T-helper 9 cell (primary cell): Measurements from ENCODE around the gene LYRM4.

Experiments used
- DNase-seq: peaks from one replicate; pipeline ENCODE4 v3.0.0-alpha.2; 2020

The LYRM4 gene

DNA sequence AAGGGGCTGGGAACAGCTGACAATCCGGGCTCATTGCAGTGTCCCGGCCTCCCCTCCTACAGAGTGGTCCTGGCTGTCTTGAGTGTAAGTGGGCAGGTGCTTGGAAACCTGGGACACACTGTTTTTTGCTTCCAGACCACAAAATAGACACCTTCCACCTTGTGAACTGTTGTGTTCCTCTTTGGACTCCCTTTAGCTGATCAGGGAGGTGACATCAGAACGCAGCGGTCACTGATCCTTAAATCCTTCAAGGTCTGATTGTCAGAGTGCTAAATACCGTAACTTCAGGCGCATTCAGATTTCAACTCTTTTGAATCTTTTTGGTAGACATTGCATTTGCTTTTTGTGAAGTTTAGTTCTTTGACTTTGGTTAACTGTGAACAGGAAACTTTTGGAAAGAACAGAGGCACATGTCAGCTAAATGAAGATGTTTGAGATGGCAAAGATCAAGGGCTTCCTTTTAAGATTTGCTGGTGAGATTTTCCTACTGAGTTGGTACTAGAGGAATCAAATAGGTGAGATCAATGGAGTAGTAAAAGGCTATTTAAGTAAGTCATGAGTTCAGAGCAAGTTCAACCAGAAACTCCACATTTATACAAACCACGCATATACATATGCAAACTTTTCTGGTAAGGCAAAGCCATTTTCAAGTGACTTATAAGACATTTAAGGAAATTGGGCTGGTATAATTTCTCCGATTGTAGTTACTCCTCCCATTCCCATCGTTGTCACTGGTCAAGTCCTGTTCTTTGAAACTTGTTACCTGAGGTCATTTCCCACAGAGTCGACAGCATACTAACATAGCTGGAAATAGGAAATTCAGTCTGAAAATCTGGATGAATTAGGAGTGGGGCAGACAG lies 169.3 kb downstream of the LYRM4 start:
- DNase-seq: no peak

GRCh38 chr6:5090603-5091002 lies 170.1 kb downstream of the LYRM4 start:
- no peak for DNase-seq

DNA sequence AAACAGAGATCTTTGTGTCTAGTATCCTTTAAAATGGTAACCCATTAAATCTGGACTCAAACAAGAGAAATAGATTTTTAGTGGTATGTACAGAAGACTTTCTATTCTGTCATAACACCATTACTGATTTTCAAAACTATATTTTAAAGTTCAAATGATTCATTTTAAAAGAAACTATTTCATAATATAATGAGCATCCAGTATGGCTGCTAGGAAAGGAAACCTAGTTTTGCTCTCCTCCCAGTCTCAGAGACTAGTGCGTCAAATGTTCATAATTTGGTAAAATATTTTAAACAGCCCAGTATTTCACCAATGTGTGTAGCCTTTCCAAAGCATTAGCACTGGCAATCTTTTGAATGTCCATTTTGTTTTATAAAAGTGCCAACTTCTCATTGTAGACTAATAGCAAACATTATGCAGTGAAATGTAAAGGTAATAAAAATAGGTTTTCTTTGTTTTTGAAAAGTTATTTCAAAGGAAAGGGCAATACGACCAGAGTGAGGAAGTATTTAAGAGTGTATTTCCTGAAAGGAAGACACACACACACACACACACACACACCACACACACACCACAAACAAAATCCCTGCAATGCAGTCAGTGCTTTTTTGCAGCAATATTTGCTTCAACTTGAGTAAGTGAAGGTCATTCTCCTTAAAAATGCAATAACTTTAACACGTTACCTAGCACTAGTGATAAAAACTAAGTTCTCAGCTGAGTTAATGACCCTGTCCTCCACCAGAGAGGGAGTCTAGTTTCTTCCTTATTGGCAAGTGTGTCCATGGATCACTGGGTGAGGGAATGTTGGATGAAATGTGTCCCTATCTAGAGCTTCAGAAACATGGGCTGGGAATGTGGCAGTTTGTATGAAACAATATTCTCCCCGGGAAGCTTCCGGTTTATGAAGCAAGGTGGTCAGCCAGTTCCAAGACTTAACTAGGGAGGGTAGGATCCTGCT lies 171.0 kb downstream of the LYRM4 start:
- no peak for DNase-seq

DNA sequence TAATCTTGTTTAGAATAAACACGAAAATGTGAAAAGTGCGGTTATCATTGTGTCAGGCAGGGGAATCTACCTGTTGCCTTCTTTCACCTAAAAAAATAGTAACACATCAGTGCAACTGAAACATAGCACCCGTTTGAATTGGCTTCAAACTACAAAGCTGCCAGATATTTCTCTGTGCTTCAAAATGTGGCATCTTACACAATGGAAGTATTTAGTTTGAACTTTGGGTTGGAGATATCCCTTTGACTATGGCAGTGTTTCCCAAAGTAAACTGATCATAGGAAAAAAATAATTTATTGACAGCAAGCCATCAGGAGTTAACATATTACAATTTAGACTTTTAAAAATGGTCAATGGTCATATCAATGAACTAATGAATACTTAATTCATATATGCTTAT lies 172.0 kb downstream of the LYRM4 start:
- DNase-seq: no peak

- no peak for DNase-seq
These were observed 173.4 kb downstream of the LYRM4 start for GRCh38 chr6:5087389-5087788.

DNA sequence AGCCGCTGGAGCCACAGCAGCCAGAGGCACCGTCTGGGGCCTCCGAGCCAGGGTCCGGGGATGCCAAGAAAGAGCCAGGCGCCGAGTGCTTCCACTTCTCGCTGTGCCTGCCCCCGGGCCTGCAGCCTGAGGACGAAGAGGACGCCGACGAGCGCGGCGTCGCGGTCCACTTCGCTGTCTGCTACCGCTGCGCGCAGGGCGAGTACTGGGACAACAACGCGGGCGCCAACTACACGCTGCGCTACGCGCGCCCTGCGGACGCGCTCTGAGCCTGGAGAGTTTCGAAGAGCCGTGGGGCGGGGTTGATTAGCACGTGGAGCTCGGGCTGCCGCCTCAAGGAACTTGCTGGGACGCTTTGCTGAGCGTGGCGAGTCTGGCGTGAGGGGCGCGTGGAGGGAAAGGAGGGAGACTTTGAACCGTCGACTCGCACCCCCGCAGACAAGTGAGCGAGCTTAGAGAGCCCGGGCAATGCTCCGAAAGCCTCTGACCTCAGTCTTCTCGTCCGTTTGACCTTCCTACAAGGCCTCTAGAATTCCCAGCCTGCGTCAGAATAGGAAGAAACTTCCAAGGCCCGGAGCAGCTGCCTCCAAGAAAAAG lies 174.4 kb downstream of the LYRM4 start:
- DNase-seq: no peak

GRCh38 chr6:5085648-5086293 lies 175.0 kb downstream of the LYRM4 start:
- no peak for DNase-seq

GRCh38 chr6:5084781-5085647 lies 175.7 kb downstream of the LYRM4 start, which contains the start of gene PPP1R3G:
TSS of gene PPP1R3G (plus strand) at chr6:5085341. CDS start at chr6:5085486, 145 bp downstream.
- no peak for DNase-seq

DNA sequence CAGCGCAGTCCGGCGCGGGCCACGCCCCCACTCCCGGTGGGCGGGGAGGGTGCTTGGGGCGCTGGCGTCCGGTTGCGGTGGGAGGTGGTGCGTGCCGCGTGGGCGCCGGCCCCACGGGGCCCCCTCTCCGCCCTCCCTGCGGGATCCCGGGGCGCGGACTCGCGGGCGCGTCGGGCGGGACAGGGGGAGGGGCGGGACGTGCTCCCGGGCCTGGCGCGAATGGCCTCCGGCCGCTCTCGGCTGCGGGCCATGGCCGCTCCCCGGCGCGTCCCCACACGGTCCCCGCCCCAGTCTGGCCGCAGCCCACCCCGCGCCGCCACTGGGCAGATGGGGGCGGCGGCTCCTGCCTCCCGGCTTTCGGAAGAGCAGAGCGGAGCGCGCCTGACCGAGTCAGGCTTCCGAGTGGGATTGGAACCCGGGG lies 176.4 kb downstream of the LYRM4 start:
- DNase-seq: no peak

- no peak for DNase-seq
These were observed 176.9 kb downstream of the LYRM4 start for GRCh38 chr6:5083813-5084359.

DNA sequence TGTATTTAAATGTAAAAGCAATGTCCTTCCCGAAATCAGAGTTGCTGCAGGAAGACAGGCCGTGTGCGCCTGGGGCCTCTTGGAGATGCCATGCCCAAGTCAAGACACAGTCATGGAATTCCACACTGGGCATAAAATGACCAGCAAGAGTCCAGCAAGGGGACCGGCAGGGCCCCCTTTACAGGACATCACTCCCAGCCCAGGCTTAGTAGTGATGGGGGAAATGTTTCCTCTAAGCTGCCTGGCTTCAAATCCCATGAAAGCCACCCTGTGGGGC lies 177.5 kb downstream of the LYRM4 start:
- no peak for DNase-seq

DNA sequence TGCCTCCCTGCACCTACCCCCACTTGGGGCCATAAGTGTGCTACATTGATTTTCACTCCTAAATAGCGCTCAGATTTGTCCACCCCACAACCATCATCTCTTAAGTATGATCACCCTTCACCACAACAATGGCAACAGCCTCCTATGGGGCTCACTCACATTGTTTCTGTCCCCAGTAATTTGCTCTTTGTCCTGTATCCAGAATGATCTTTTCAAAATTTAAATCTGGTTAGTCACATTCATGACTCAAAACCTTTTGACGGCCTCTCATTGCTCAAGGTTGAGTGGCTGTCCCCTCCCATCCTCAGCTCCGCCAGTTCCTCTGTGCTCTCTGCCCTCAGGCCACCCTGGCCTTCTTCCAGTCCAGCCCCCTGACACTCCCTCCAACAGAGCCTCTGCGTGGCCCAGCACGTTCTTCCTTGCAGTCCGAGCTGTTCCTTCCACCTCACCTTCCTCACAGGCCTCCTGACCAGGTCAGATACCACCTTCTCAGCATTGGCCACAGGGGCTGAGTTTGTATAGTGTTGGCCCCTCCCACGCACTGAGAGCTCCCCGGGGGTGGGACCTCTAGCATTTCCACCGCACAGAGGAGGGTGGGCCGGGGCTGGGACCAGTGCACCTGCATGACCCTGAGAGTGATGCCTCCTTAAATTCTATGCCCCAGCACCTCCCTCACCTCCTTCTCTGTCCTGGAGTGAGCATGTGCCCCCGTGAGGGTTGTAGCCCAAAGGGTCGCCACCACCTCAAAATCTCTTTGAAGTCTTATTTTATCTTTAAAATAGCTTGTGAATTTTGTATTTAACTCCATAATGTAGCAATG lies 178.1 kb downstream of the LYRM4 start:
- no peak for DNase-seq

- no peak for DNase-seq
These were observed 178.8 kb downstream of the LYRM4 start for GRCh38 chr6:5081955-5082354.

- no peak for DNase-seq
These were observed 179.6 kb downstream of the LYRM4 start for GRCh38 chr6:5081182-5081581.

DNA sequence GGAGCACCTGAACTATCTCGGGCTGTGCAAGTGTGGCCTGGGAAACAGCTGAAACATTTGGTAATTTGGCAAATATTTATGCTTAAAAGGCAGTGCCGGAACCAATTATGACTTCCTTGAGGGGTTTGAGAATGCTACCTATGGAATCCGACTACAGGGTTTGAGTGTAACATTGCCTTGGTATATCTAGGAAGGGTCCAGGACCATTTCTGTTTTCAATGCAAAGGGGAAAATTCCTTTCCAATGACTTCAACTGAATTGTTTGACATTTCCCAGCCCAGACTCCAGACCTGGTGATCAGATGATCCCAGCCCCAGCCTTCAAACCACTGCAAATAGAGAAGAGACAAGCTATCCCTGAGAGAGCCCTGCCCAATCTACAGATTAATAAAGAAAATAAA lies 180.2 kb downstream of the LYRM4 start:
- no peak for DNase-seq

- no peak for DNase-seq
These were observed 181.1 kb downstream of the LYRM4 start for GRCh38 chr6:5079692-5080091.

- DNase-seq: no peak
These were observed 182.6 kb downstream of the LYRM4 start for GRCh38 chr6:5078121-5078669.

DNA sequence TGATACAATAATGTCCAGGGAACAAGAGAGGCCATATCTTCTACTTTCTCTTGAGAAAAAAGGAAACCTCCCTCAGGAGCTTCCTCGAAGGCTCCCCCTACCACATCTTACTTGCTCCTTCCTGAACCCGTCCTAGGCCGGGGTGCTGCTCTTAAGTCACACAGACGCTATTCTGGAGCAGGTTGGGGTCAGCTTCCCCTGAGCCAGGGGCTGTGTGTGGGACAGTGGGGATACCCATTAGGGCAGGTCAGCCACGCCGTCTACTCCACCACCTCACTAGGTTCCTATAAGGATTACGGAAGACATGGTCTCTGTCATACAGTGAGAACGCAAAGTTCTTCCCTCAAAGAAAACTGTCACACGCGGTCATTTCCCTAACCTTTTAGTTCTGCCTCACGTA lies 183.8 kb downstream of the LYRM4 start:
- no peak for DNase-seq

GRCh38 chr6:5073992-5074391 lies 186.8 kb downstream of the LYRM4 start:
- no peak for DNase-seq

- DNase-seq: no peak
These were observed 188.3 kb downstream of the LYRM4 start for GRCh38 chr6:5072440-5072839.
